Endothelial cell of umbilical vein (primary cell): Measurements from ENCODE around the gene NAT10. TPM values are rescaled to one million over a fixed set of nuclear protein-coding genes. Genes with fewer than 3 reads are reported as not detected.

Experiments
- BruUV-seq: library from RNA; stranded (reverse); fragments of 400-500 nt; replicated peaks from 2 replicates; lab custom pipeline; 2021; lab: Mats Ljungman, UMichigan
- CTCF ChIA-PET: fragments of 300-600, 350-600 bp; sonication (Branson Sonifier 250); formaldehyde crosslinking; loops from one replicate; lab custom pipeline; 2021; ENCODE audit warnings: antibody characterized with exemption, inconsistent platforms; lab: Charles Lee
- POLR2A ChIA-PET: fragments of 300-600, 350-600 bp; sonication (Branson Sonifier 250); formaldehyde crosslinking; loops from one replicate; lab custom pipeline; 2021; ENCODE audit warnings: antibody characterized with exemption, inconsistent platforms; lab: Charles Lee
- DNase-seq: peaks from one replicate; pipeline ENCODE4 v3.0.0-alpha.2; 2011; ENCODE audit warnings: low read depth, low spot score
- FAIRE-seq: peaks from 2 replicates; lab custom pipeline; 2011; peaks lifted over from hg19 to GRCh38; lab: Jason Lieb, UNC
- H2AFZ ChIP-seq: 2 replicates; pipeline ENCODE4 v1.6.0; 2012; ENCODE audit warnings: low read depth, low read length, control low read depth, inconsistent platforms
- H3K27ac ChIP-seq: 2 replicates; pipeline ENCODE4 v1.5.1; 2011; ENCODE audit warnings: low read depth, mild to moderate bottlenecking, control low read depth, low read length, moderate library complexity; ENCODE audit not compliant: insufficient read depth
- H3K27me3 ChIP-seq, 2 experiments: 2 replicates each; pipeline versions ENCODE4 v1.6.0 to v1.6.1; 2011; ENCODE audit warnings: low read length in 2 of 2, mixed read lengths in 1 of 2; ENCODE audit not compliant: control insufficient read depth in 2 of 2, insufficient read depth in 2 of 2
- H3K36me3 ChIP-seq, 2 experiments: 2 replicates in 1 of 2; 3 replicates in 1 of 2; pipeline ENCODE4 v1.5.1; 2011; ENCODE audit warnings: low read length in 2 of 2, mild to moderate bottlenecking in 1 of 2, moderate library complexity in 1 of 2; ENCODE audit not compliant: control insufficient read depth in 2 of 2, insufficient read depth in 2 of 2; ENCODE audit errors: extremely low read depth in 1 of 2
- H3K4me1 ChIP-seq: 3 replicates; pipeline ENCODE4 v1.5.1; 2011; ENCODE audit warnings: mild to moderate bottlenecking, low read length; ENCODE audit not compliant: control insufficient read depth, insufficient read depth; ENCODE audit errors: extremely low read depth
- H3K4me2 ChIP-seq: 2 replicates; pipeline ENCODE4 v1.6.1; 2011; ENCODE audit warnings: low read length, control low read depth, mixed read lengths; ENCODE audit not compliant: insufficient read depth
- H3K4me3 ChIP-seq, 3 experiments: fragments of 200-600 bp in 1 of 3; sonication (generic), shearing (Covaris generic) in 1 of 3; replicated peaks in 1 of 3; 2 replicates each; pipeline ENCODE4 v1.5.1; 2011 to 2016; ENCODE audit warnings: control low read depth in 3 of 3, low read length in 3 of 3, mild to moderate bottlenecking in 2 of 3, inconsistent platforms in 1 of 3, low read depth in 1 of 3, moderate library complexity in 1 of 3; ENCODE audit not compliant: insufficient read depth in 1 of 3
- H3K79me2 ChIP-seq: 2 replicates; pipeline ENCODE4 v1.6.0; 2012; ENCODE audit warnings: low read length, inconsistent platforms; ENCODE audit not compliant: control insufficient read depth, insufficient read depth
- H3K9ac ChIP-seq: replicated peaks from 2 replicates; pipeline ENCODE3; 2011; ENCODE audit warnings: low read length, control low read depth; ENCODE audit not compliant: insufficient read depth; ENCODE audit errors: extremely low read depth
- H3K9me1 ChIP-seq: replicated peaks from 3 replicates; pipeline ENCODE4 v1.6.0; 2011; ENCODE audit warnings: mild to moderate bottlenecking, low read length; ENCODE audit not compliant: control insufficient read depth, insufficient read depth; ENCODE audit errors: extremely low read depth
- H3K9me3 ChIP-seq: replicated peaks from 2 replicates; pipeline ENCODE4 v1.5.1; 2012; ENCODE audit warnings: low read length, inconsistent platforms; ENCODE audit not compliant: control insufficient read depth, insufficient read depth
- H4K20me1 ChIP-seq: replicated peaks from 2 replicates; pipeline ENCODE3; 2011; ENCODE audit warnings: mild to moderate bottlenecking, low read length; ENCODE audit not compliant: control insufficient read depth, insufficient read depth; ENCODE audit errors: extremely low read depth
- FOS ChIP-seq: IDR thresholded peaks from 2 replicates; pipeline ENCODE4 v1.6.1; 2011; ENCODE audit warnings: mild to moderate bottlenecking, low read length, moderate library complexity, borderline replicate concordance; ENCODE audit not compliant: insufficient read depth
- GATA2 ChIP-seq: IDR thresholded peaks from 2 replicates; pipeline ENCODE4 v1.7.0; 2011; ENCODE audit warnings: low read depth, mild to moderate bottlenecking, moderate library complexity, mixed read lengths, low read length; ENCODE audit not compliant: insufficient read length, insufficient read depth
- JUN ChIP-seq: IDR thresholded peaks from 2 replicates; pipeline ENCODE4 v1.6.1; 2011; ENCODE audit warnings: borderline replicate concordance, low read depth; ENCODE audit not compliant: insufficient read length, insufficient read depth
- POLR2A ChIP-seq: IDR thresholded peaks from 2 replicates; pipeline ENCODE4 v1.6.1; 2012; ENCODE audit warnings: low read depth, mild to moderate bottlenecking, control low read depth, low read length
- POLR2AphosphoS5 ChIP-seq: IDR thresholded peaks from 2 replicates; pipeline ENCODE4 v1.6.1; 2012; ENCODE audit warnings: low read depth, mild to moderate bottlenecking, control low read depth, low read length, moderate library complexity; ENCODE audit not compliant: insufficient read depth
- dilution Hi-C: fragments of 300-500 bp; cut with MboI; formaldehyde crosslinking; loops from one replicate; pipeline ENCODE4 v1.15.0; 2019; ENCODE audit warnings: low sequenced_read_pairs; ENCODE audit not compliant: extremely low pct_ligation_motif_present
- intact Hi-C: fragments of 100-400 bp; cut with micrococcal nuclease; formaldehyde crosslinking; loops from one replicate; pipeline ENCODE4 v1.10.0; 2022
- polyA plus RNA-seq, 4 experiments: library from polyadenylated mRNA; depleted of rRNA in 3 of 4; stranded (reverse) in 3 of 4; unstranded in 1 of 4; fragments of >200 nt; gene quantifications; 2 replicates each; pipeline versions ENCODE4 v1.2.1 to v1.2.3, GENCODE V29; 2011 to 2012; ENCODE audit warnings: missing spikeins in 1 of 4
- total RNA-seq: library from RNA; stranded (reverse); gene quantifications from 2 replicates; pipeline ENCODE4 v1.2.3, GENCODE V29; 2021
- TF ChIP-seq, protein P1 (sequence below): IDR thresholded peaks from 2 replicates; pipeline ENCODE4 v1.6.1; 2011; ENCODE audit not compliant: insufficient read depth, insufficient read length
- TF ChIP-seq, protein P2 (sequence below), 2 donors: IDR thresholded peaks; 1 replicate in 1 of 2; 2 replicates in 1 of 2; pipeline ENCODE4 v1.5.1; 2011; ENCODE audit warnings: low read length in 2 of 2, mild to moderate bottlenecking in 2 of 2, moderate library complexity in 2 of 2, control low read depth in 1 of 2, inconsistent platforms in 1 of 2, low read depth in 1 of 2; ENCODE audit not compliant: insufficient read depth in 1 of 2; ENCODE audit errors: extremely low read depth in 1 of 2

The NAT10 gene
- total and polyA plus RNA-seq, 2 donors (not counting 3 experiments of a cell fraction or from before 2014, with no cell fraction given) = 32.0 to 57.6 TPM

DNA sequence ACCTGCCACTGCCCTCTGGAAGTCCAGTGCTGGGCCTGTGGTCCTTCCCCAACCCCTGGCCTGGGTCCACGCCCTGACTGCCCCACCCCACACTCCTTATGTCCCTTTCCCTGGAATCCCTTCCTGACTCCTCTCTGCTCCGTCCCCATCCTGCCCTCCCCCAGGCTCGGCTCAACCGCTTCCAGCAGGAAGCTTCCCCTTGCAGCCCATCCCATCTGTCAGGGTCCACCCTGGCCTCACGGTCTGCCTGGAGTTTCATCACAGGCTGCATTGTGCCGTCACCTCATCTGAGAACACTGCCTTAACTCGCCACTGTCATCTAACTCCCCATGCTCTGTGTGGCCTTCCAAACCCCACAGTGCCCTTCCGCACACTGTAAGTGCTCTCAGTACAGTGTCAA lies 64.3 kb downstream of the NAT10 start:
- no peak overlapping the region for H3K4me2 ChIP-seq
- intact Hi-C loops = no loop called here
- dilution Hi-C loops = no loop called here
- H3K9me3 ChIP-seq = no peaks in the 10 kb centered on the region
- no peak overlapping the region for H3K4me3 ChIP-seq
- H3K79me2 ChIP-seq = no peaks in the 10 kb centered on the region
- no peaks in the 10 kb centered on the region for H4K20me1 ChIP-seq
- H3K9me1 ChIP-seq = no peaks in the 10 kb centered on the region
- ChIA-PET POLR2A (no interaction called here), CTCF (interaction anchor here (0.6 to 1.2 kb wide), 3 partner anchors 9 to 182 kb away, joined by 3 read pairs; no protein-coding TSS in a partner anchor)
- FAIRE-seq (no peak), DNase-seq (no peak)
- no peak overlapping the region for H3K27ac ChIP-seq
- no peaks in the 10 kb centered on the region for H3K27me3 ChIP-seq
- no peaks in the 10 kb centered on the region for H3K36me3 ChIP-seq
- H2AFZ ChIP-seq = no peak overlapping the region
- peaks cover 3% of the 10 kb centered on the region for H3K4me1 ChIP-seq
- no peak overlapping the region for H3K9ac ChIP-seq
- BruUV-seq = no TSS peak
- TF ChIP-seq JUN (no peak), GATA2 (no peak), POLR2AphosphoS5 (no peak), FOS (no peak), POLR2A (no peak)
- TF ChIP-seq, protein P1, sequence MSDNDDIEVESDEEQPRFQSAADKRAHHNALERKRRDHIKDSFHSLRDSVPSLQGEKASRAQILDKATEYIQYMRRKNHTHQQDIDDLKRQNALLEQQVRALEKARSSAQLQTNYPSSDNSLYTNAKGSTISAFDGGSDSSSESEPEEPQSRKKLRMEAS = no peak
- TF ChIP-seq, protein P2, sequence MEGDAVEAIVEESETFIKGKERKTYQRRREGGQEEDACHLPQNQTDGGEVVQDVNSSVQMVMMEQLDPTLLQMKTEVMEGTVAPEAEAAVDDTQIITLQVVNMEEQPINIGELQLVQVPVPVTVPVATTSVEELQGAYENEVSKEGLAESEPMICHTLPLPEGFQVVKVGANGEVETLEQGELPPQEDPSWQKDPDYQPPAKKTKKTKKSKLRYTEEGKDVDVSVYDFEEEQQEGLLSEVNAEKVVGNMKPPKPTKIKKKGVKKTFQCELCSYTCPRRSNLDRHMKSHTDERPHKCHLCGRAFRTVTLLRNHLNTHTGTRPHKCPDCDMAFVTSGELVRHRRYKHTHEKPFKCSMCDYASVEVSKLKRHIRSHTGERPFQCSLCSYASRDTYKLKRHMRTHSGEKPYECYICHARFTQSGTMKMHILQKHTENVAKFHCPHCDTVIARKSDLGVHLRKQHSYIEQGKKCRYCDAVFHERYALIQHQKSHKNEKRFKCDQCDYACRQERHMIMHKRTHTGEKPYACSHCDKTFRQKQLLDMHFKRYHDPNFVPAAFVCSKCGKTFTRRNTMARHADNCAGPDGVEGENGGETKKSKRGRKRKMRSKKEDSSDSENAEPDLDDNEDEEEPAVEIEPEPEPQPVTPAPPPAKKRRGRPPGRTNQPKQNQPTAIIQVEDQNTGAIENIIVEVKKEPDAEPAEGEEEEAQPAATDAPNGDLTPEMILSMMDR (IDR thresholded peaks at IDR 0.05; ENCODE audit: extremely low read depth in 1 of 2, insufficient read depth in 1 of 2, low read depth in 1 of 2, low read length in 2 of 2) = no peak
